Measurements from ENCODE around the gene NHLH2.

NHLH2 gene

DNA sequence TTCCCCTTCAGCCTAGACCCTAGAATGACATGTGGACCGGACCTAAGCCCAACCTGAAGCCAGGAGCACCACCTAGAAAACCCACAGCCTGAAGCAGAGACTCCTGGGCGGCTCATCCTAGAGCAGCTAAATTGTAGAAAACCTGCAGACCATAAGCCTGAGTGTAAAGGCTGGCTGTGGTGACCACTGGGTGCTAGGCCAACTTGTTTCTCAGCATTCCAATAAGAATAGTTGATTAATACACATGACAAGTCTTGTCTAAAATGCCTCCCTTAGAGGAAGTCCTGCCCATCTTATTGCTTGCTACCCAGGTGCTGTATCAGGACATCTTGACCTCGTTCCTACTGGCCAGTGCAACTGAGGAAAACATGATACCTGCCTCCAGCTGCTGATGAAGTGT is 49.1 kb downstream of the NHLH2 start:
- TF ChIP-seq, protein P1, sequence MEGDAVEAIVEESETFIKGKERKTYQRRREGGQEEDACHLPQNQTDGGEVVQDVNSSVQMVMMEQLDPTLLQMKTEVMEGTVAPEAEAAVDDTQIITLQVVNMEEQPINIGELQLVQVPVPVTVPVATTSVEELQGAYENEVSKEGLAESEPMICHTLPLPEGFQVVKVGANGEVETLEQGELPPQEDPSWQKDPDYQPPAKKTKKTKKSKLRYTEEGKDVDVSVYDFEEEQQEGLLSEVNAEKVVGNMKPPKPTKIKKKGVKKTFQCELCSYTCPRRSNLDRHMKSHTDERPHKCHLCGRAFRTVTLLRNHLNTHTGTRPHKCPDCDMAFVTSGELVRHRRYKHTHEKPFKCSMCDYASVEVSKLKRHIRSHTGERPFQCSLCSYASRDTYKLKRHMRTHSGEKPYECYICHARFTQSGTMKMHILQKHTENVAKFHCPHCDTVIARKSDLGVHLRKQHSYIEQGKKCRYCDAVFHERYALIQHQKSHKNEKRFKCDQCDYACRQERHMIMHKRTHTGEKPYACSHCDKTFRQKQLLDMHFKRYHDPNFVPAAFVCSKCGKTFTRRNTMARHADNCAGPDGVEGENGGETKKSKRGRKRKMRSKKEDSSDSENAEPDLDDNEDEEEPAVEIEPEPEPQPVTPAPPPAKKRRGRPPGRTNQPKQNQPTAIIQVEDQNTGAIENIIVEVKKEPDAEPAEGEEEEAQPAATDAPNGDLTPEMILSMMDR (conservative IDR thresholded peaks at IDR 0.05; ENCODE audit: low read length) = no peak
- H3K4me3 ChIP-seq (ENCODE audit: low read length) = no peak overlapping the region
- DNase-seq (ENCODE audit: low read depth) = no peak

DNA sequence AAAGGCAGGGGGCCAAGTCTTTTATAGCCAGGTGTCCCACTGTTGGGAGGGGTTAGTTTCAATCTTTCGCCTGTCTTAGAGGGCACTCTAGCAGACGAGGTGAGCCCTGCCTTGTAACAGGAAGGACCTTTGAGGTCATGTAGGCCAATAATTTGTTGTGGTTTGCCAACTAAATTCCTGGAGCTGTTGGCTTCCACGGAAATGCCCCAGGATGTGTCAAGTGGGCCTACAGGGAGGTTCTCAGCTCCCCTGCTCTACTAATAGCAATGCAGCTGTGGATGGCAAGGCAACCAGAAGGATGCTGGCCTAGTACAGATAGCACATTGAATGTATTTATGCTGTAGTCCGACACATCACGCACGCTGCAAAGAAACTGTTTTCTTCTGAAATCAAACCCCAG is 50.1 kb downstream of the NHLH2 start:
- no peak overlapping the region for H3K4me3 ChIP-seq (ENCODE audit: low read length)
- TF ChIP-seq, protein P1 (conservative IDR thresholded peaks at IDR 0.05; ENCODE audit: low read length) = no peak
- DNase-seq (ENCODE audit: low read depth) = no peak

DNA sequence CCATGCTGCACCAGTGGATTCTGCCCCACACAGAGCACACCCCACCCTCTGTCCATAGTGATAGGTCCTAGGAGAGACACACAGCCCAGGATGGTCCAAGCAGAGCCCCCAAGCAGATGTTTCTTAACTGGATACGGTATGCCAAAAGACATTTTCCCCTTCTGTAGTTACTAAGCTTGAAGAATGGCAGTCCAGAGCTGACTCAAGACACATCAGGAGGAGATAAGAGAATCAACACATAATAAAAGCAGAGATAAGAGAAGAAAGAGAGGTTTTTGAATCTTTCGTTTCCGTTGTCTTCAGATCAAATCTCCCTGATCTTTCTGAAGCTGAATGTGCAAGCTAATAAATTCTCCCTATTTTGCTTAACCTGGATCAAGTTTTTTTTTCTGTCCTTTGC is 50.6 kb downstream of the NHLH2 start:
- no peak for DNase-seq (ENCODE audit: low read depth)
- TF ChIP-seq, protein P1 (conservative IDR thresholded peaks at IDR 0.05; ENCODE audit: low read length) = no peak

More for the DNA sequence above, 50.6 kb downstream of the NHLH2 start:
- H3K4me3 ChIP-seq (ENCODE audit: low read length) = no peak overlapping the region
